ENCODE data around the gene EVA1B. TPM values are rescaled to one million over a fixed set of nuclear protein-coding genes. Genes with fewer than 3 reads are reported as not detected.

The EVA1B gene
- total RNA-seq, 1 experiment from 2014 or later, result 25.1 TPM

GRCh38 chr1:36367798-36368197 is 44.4 kb upstream of the EVA1B start:
- Histone ChIP-seq H3K27me3 (ENCODE audit: insufficient read depth, low read length) (no peaks in the 10 kb centered on the region), H2AFZ (ENCODE audit: low read depth, low read length, poor library complexity, severe bottlenecking) (no peak overlapping the region), H3K9me2 (ENCODE audit: insufficient read depth) (no peaks in the 10 kb centered on the region), H3K4me1 (ENCODE audit: control insufficient read depth in 1 of 2, insufficient read depth in 2 of 2, low read length in 2 of 2) (peaks cover 21 to 32% of the 10 kb centered on the region in 2 experiments), H3K9ac (ENCODE audit: low read length) (no peak overlapping the region), H3K79me2 (ENCODE audit: insufficient read depth, low read length) (peaks cover 54% of the 10 kb centered on the region), H4K20me1 (ENCODE audit: insufficient read depth) (no peaks in the 10 kb centered on the region), H3K27ac (ENCODE audit: low read depth, low read length) (no peak overlapping the region), H3K4me2 (ENCODE audit: low read length) (no peak overlapping the region), H3K4me3 (replicated peaks in 1 of 2; ENCODE audit: low read depth in 1 of 2, low read length in 2 of 2) (no peak overlapping the region), H3K9me3 (ENCODE audit: control insufficient read depth in 1 of 2, insufficient read depth in 1 of 2, low read depth in 1 of 2, low read length in 2 of 2) (no peaks in the 10 kb centered on the region), H3K36me3 (ENCODE audit: control insufficient read depth in 1 of 2, insufficient read depth in 2 of 2, low read length in 2 of 2) (peaks cover 0 to 10% of the 10 kb centered on the region in 2 experiments; a peak in 1 of 4 replicates)
- no TSS peak for BruUV-seq (replicated peaks)
- no peak for DNase-seq (ENCODE audit: low read depth, low spot score)
- no peak for ATAC-seq
- ChIA-PET RAD21 (ENCODE audit: low non-redundant PET in 1 of 2, low total read pairs in 2 of 2, uncharacterized antibody in 2 of 2, unreplicated experiment in 2 of 2) (no interaction called here), CTCF (no interaction called here), POLR2A (no interaction called here)
- TF ChIP-seq POLR2A (IDR thresholded peaks at IDR 0.05; ENCODE audit: borderline replicate concordance, extremely low read depth, insufficient read depth, insufficient read length) (no peak), ATF3 (IDR thresholded peaks at IDR 0.05) (no peak), EZH2 (IDR thresholded peaks at IDR 0.05) (no peak), RAD21 (IDR thresholded peaks at IDR 0.05; ENCODE audit: low read depth) (no peak), ZNF274 (IDR thresholded peaks at IDR 0.05; ENCODE audit: low read depth, low read length) (no peak), ELF1 (IDR thresholded peaks at IDR 0.05; ENCODE audit: borderline replicate concordance, low read depth) (no peak), CEBPB (IDR thresholded peaks at IDR 0.05; ENCODE audit: low read depth) (no peak)
- intact Hi-C loops (cut with micrococcal nuclease), result loop anchor here (5.0 kb wide), 1 partner anchor 270 kb away; no protein-coding TSS in a partner anchor

GRCh38 chr1:36367066-36367465 is 43.6 kb upstream of the EVA1B start:
- DNase-seq (ENCODE audit: low read depth, low spot score) (no peak), ATAC-seq (no peak)
- Histone ChIP-seq H4K20me1 (ENCODE audit: insufficient read depth) (no peaks in the 10 kb centered on the region), H3K27me3 (ENCODE audit: insufficient read depth, low read length) (no peaks in the 10 kb centered on the region), H3K36me3 (ENCODE audit: control insufficient read depth in 1 of 2, insufficient read depth in 2 of 2, low read length in 2 of 2) (peaks cover 0 to 10% of the 10 kb centered on the region in 2 experiments; a peak in 1 of 4 replicates), H3K27ac (ENCODE audit: low read depth, low read length) (no peak overlapping the region), H3K9ac (ENCODE audit: low read length) (no peak overlapping the region), H3K9me2 (ENCODE audit: insufficient read depth) (no peaks in the 10 kb centered on the region), H3K4me1 (ENCODE audit: control insufficient read depth in 1 of 2, insufficient read depth in 2 of 2, low read length in 2 of 2) (peaks cover 13 to 25% of the 10 kb centered on the region in 2 experiments), H3K4me2 (ENCODE audit: low read length) (no peak overlapping the region), H2AFZ (ENCODE audit: low read depth, low read length, poor library complexity, severe bottlenecking) (no peak overlapping the region), H3K9me3 (ENCODE audit: control insufficient read depth in 1 of 2, insufficient read depth in 1 of 2, low read depth in 1 of 2, low read length in 2 of 2) (no peaks in the 10 kb centered on the region), H3K79me2 (ENCODE audit: insufficient read depth, low read length) (peaks cover 48% of the 10 kb centered on the region), H3K4me3 (replicated peaks in 1 of 2; ENCODE audit: low read depth in 1 of 2, low read length in 2 of 2) (no peak overlapping the region)
- POLR2A ChIA-PET, result no interaction called here
- no TSS peak for BruUV-seq (replicated peaks)
- RAD21 ChIA-PET (ENCODE audit: low non-redundant PET in 1 of 2, low total read pairs in 2 of 2, uncharacterized antibody in 2 of 2, unreplicated experiment in 2 of 2), result no interaction called here
- CTCF ChIA-PET, result no interaction called here
- intact Hi-C loops (cut with micrococcal nuclease), result loop anchor here (5.0 kb wide), 1 partner anchor 270 kb away; no protein-coding TSS in a partner anchor
- no peak for TF ChIP-seq CBX3 (IDR thresholded peaks at IDR 0.05; ENCODE audit: low read depth)
- TF ChIP-seq JUND (IDR thresholded peaks at IDR 0.05), result no peak
- TF ChIP-seq MAX (IDR thresholded peaks at IDR 0.05), result no peak
- TF ChIP-seq EGR1 (IDR thresholded peaks at IDR 0.05; ENCODE audit: low read depth), result no peak
- no peak for TF ChIP-seq SIN3A (IDR thresholded peaks at IDR 0.05; ENCODE audit: low read depth)
- no peak for TF ChIP-seq CTCF (IDR thresholded peaks at IDR 0.05 in 2 of 3, conservative IDR thresholded peaks at IDR 0.05 in 1 of 3; ENCODE audit: borderline replicate concordance in 1 of 3, insufficient read depth in 1 of 3, low read depth in 2 of 3, low read length in 2 of 3)
- no peak for TF ChIP-seq ATF3 (IDR thresholded peaks at IDR 0.05)
- no peak for TF ChIP-seq CEBPB (IDR thresholded peaks at IDR 0.05; ENCODE audit: low read depth)
- TF ChIP-seq REST (IDR thresholded peaks at IDR 0.05; ENCODE audit: low read depth), result no peak
- TF ChIP-seq POLR2AphosphoS5 (IDR thresholded peaks at IDR 0.05; ENCODE audit: low read depth, low read length), result no peak
- TF ChIP-seq FOSL1 (IDR thresholded peaks at IDR 0.05; ENCODE audit: low read depth), result no peak
- no peak for TF ChIP-seq ELF1 (IDR thresholded peaks at IDR 0.05; ENCODE audit: borderline replicate concordance, low read depth)
- no peak for TF ChIP-seq ZFX (IDR thresholded peaks at IDR 0.05)
